ENCODE measurements around the gene ORM1.

GRCh38 chr9:114344188-114344566 is 21.3 kb downstream of the ORM1 start:
- TF ChIP-seq CTCF (conservative IDR thresholded peaks at IDR 0.05; ENCODE audit: low read length) (no peak), EZH2phosphoT487 (IDR thresholded peaks at IDR 0.05; ENCODE audit: borderline replicate concordance) (no peak)
